WTC11 (cell line): ENCODE results near the gene CCDC112. TPM values are rescaled to one million over a fixed set of nuclear protein-coding genes. Genes with fewer than 3 reads are reported as not detected.

Experiments
- E2F4 ChIP-seq: sonication (generic); formaldehyde crosslinking; IDR thresholded peaks from 2 replicates; pipeline ENCODE4 v1.8.1; 2022; ENCODE audit warnings: low read depth, mild to moderate bottlenecking, moderate library complexity, missing genetic modification reagents, borderline replicate concordance
- FOXP1 ChIP-seq: sonication (generic); formaldehyde crosslinking; IDR thresholded peaks from 2 replicates; pipeline ENCODE4 v1.8.0; 2022; ENCODE audit warnings: missing genetic modification reagents, mild to moderate bottlenecking, moderate library complexity, borderline replicate concordance
- HMGA2 ChIP-seq: fragments of 250-450 bp; sonication (Bioruptor Pico); IDR thresholded peaks from 2 replicates; pipeline ENCODE4 v1.4.0; 2021; ENCODE audit warnings: mild to moderate bottlenecking, moderate library complexity
- RORB ChIP-seq: fragments of 250-450 bp; sonication (Bioruptor Pico); IDR thresholded peaks from 2 replicates; pipeline ENCODE4 v1.9.0; 2021; ENCODE audit warnings: mild to moderate bottlenecking
- SMAD3 ChIP-seq: sonication (generic); formaldehyde crosslinking; IDR thresholded peaks from 2 replicates; pipeline ENCODE4 v1.8.0; 2022; ENCODE audit warnings: missing genetic modification reagents, mild to moderate bottlenecking, borderline replicate concordance
- ZNF121 ChIP-seq: sonication (generic); formaldehyde crosslinking; IDR thresholded peaks from 2 replicates; pipeline ENCODE4 v1.8.0; 2023; ENCODE audit warnings: missing genetic modification reagents
- total RNA-seq: library from RNA; stranded (reverse); gene quantifications from 3 replicates; pipeline ENCODE4 v1.2.3, GENCODE V29; 2021

Gene CCDC112
- total RNA-seq, 1 experiment from 2014 or later: 12.2 TPM

- TF ChIP-seq E2F4: no peak
- no peak for TF ChIP-seq FOXP1 (CRISPR knock-in tag)
- TF ChIP-seq RORB (CRISPR knock-in tag): no peak
- TF ChIP-seq ZNF121 (CRISPR knock-in tag): no peak
- TF ChIP-seq HMGA2 (CRISPR knock-in tag): no peak
- TF ChIP-seq SMAD3: no peak
These were observed 69.2 kb downstream of the CCDC112 start (continued) for GRCh38 chr5:115227281-115227680.

Other genes with a start within 250 kb of the CCDC112 start
- 17.4 to 24.1 TPM (median 20.0 TPM) in 3 replicates for gene TRIM36, start 126.7 kb downstream of the CCDC112 start, total RNA-seq
- 41.8 to 48.0 TPM (median 43.0 TPM) in 3 replicates for gene PGGT1B, start 33.8 kb downstream of the CCDC112 start, total RNA-seq
- gene FEM1C, start 248.1 kb upstream of the CCDC112 start, total RNA-seq: 12.1 to 13.6 TPM (median 12.4 TPM) in 3 replicates